Measurements from ENCODE around the gene MRPS12. TPM values are rescaled to one million over a fixed set of nuclear protein-coding genes. Genes with fewer than 3 reads are reported as not detected.

Gene MRPS12
- polyA plus RNA-seq, 3 donors, result 17.2 to 81.5 (median 73.0) TPM

- no peak for DNase-seq
- WGBS (ENCODE audit: insufficient coverage), result 95% methylated on average over 23 of the region's 35 CpGs
- Histone ChIP-seq H3K4me1 (ENCODE audit: control insufficient read depth in 1 of 2, insufficient read depth in 2 of 2, low read length in 2 of 2) (peaks cover 10 to 17% of the 10 kb centered on the region in 2 donors), H3K27ac (ENCODE audit: low read depth in 1 of 2, low read length in 2 of 2) (peak overlapping the region in 1 of 2 donors; percentile 14), H3K4me2 (replicated peaks; ENCODE audit: extremely low read depth, low read length, poor library complexity, severe bottlenecking) (no peak overlapping the region), H3K36me3 (replicated peaks in 1 of 2; ENCODE audit: control insufficient read depth in 1 of 2, insufficient read depth in 2 of 2, low read length in 2 of 2) (peaks cover 42 to 45% of the 10 kb centered on the region in 2 donors), H3K9me3 (replicated peaks in 1 of 2; ENCODE audit: control insufficient read depth in 1 of 2, insufficient read depth in 1 of 2, low read length in 2 of 2) (no peaks in the 10 kb centered on the region), H3K27me3 (ENCODE audit: control insufficient read depth in 2 of 2, insufficient read depth in 2 of 2, low read length in 2 of 2) (no peaks in the 10 kb centered on the region), H3K4me3 (replicated peaks in 1 of 3; ENCODE audit: low read depth in 2 of 3, low read length in 3 of 3) (no peak overlapping the region), H3K79me2 (ENCODE audit: insufficient read depth, low read length) (peaks cover 31% of the 10 kb centered on the region), H3K9ac (ENCODE audit: insufficient read depth, low read length, poor library complexity, severe bottlenecking) (no peak overlapping the region), H4K20me1 (ENCODE audit: insufficient read depth, low read length) (no peaks in the 10 kb centered on the region), H2AFZ (ENCODE audit: insufficient read depth, low read depth, low read length, poor library complexity, severe bottlenecking) (no peak overlapping the region)
- H3K4me1 Mint-ChIP-seq, result peaks cover 12% of the 10 kb centered on the region
- H3K27ac Mint-ChIP-seq, result peak overlapping the region in 2 of 7 donors; percentile 7 to 11
- intact Hi-C loops (cut with micrococcal nuclease), result no loop called here
- H3K4me3 Mint-ChIP-seq, result no peak overlapping the region
- H3K27me3 Mint-ChIP-seq (ENCODE audit: low read depth in 3 of 3), result no peaks in the 10 kb centered on the region
- TF ChIP-seq, protein P1, sequence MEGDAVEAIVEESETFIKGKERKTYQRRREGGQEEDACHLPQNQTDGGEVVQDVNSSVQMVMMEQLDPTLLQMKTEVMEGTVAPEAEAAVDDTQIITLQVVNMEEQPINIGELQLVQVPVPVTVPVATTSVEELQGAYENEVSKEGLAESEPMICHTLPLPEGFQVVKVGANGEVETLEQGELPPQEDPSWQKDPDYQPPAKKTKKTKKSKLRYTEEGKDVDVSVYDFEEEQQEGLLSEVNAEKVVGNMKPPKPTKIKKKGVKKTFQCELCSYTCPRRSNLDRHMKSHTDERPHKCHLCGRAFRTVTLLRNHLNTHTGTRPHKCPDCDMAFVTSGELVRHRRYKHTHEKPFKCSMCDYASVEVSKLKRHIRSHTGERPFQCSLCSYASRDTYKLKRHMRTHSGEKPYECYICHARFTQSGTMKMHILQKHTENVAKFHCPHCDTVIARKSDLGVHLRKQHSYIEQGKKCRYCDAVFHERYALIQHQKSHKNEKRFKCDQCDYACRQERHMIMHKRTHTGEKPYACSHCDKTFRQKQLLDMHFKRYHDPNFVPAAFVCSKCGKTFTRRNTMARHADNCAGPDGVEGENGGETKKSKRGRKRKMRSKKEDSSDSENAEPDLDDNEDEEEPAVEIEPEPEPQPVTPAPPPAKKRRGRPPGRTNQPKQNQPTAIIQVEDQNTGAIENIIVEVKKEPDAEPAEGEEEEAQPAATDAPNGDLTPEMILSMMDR (IDR thresholded peaks at IDR 0.05), result no peak
- H3K9me3 Mint-ChIP-seq, result peaks cover 0 to 5% (median 0%) of the 10 kb centered on the region in 7 donors
- H3K36me3 Mint-ChIP-seq, result peaks cover 43 to 58% of the 10 kb centered on the region in 2 donors
Observed at GRCh38 chr19:38904581-38905539, 25.9 kb upstream of the MRPS12 start.

DNA sequence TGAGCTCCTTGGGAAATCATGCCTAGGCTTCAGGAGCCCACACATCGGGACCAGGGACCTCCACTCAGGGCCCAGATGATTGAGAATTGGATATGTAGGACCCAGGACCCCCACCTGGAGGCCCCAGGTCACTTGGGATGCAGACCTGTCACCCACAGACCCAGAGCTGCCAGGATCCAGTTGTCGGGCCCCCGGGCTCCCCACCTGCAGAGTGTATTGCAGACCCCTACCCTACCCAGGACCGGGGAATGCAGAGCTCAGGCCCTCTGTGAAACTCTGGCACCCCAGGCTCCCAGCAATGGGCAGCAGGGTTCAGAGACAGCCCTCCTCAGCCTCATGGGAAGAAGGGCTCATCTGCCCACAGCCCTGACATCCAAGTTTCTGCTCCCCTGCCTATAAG lies 25.1 kb upstream of the MRPS12 start:
- Histone ChIP-seq H3K4me2 (replicated peaks; ENCODE audit: extremely low read depth, low read length, poor library complexity, severe bottlenecking) (no peak overlapping the region), H3K79me2 (ENCODE audit: insufficient read depth, low read length) (peaks cover 23% of the 10 kb centered on the region), H3K4me3 (replicated peaks in 1 of 3; ENCODE audit: low read depth in 2 of 3, low read length in 3 of 3) (no peak overlapping the region), H3K9ac (ENCODE audit: insufficient read depth, low read length, poor library complexity, severe bottlenecking) (no peak overlapping the region), H3K27ac (ENCODE audit: low read depth in 1 of 2, low read length in 2 of 2) (no peak overlapping the region), H2AFZ (ENCODE audit: insufficient read depth, low read depth, low read length, poor library complexity, severe bottlenecking) (no peak overlapping the region), H3K4me1 (ENCODE audit: control insufficient read depth in 1 of 2, insufficient read depth in 2 of 2, low read length in 2 of 2) (peaks cover 4 to 11% of the 10 kb centered on the region in 2 donors), H3K36me3 (replicated peaks in 1 of 2; ENCODE audit: control insufficient read depth in 1 of 2, insufficient read depth in 2 of 2, low read length in 2 of 2) (peaks cover 42 to 45% of the 10 kb centered on the region in 2 donors), H4K20me1 (ENCODE audit: insufficient read depth, low read length) (no peaks in the 10 kb centered on the region), H3K9me3 (replicated peaks in 1 of 2; ENCODE audit: control insufficient read depth in 1 of 2, insufficient read depth in 1 of 2, low read length in 2 of 2) (no peaks in the 10 kb centered on the region), H3K27me3 (ENCODE audit: control insufficient read depth in 2 of 2, insufficient read depth in 2 of 2, low read length in 2 of 2) (no peaks in the 10 kb centered on the region)
- DNase-seq, result no peak
- H3K9me3 Mint-ChIP-seq, result peaks cover 0 to 5% (median 0%) of the 10 kb centered on the region in 7 donors
- WGBS (ENCODE audit: insufficient coverage), result 100% methylated on average over 2 of the region's 4 CpGs
- intact Hi-C loops (cut with micrococcal nuclease), result no loop called here
- TF ChIP-seq, protein P1 (IDR thresholded peaks at IDR 0.05), result no peak
- peaks cover 43 to 58% of the 10 kb centered on the region in 2 donors for H3K36me3 Mint-ChIP-seq
- H3K27me3 Mint-ChIP-seq (ENCODE audit: low read depth in 3 of 3), result no peaks in the 10 kb centered on the region
- peaks cover 7% of the 10 kb centered on the region for H3K4me1 Mint-ChIP-seq
- H3K27ac Mint-ChIP-seq, result peak overlapping the region in 2 of 7 donors; percentile 40 to 57
- no peak overlapping the region for H3K4me3 Mint-ChIP-seq
